Fibroblast of villous mesenchyme (primary cell): ENCODE measurements around the gene STYXL1. TPM values are rescaled to one million over a fixed set of nuclear protein-coding genes. Genes with fewer than 3 reads are reported as not detected.

ENCODE experiments used
- DNase-seq: peaks from one replicate; pipeline ENCODE4 v3.0.0-alpha.2; 2010; ENCODE audit warnings: low read depth
- H3K4me3 ChIP-seq: 2 replicates; pipeline ENCODE4 v1.5.1; 2011; ENCODE audit warnings: low read depth, mild to moderate bottlenecking, low read length
- CTCF ChIP-seq: IDR thresholded peaks from 2 replicates; pipeline ENCODE4 v1.5.1; 2012; ENCODE audit warnings: low read depth, mild to moderate bottlenecking, low read length; ENCODE audit not compliant: insufficient read depth
- total RNA-seq: library from RNA; depleted of rRNA; stranded (reverse); fragments of >200 nt; gene quantifications from 2 replicates; pipeline ENCODE4 v1.2.3, GENCODE V29; 2012

STYXL1 gene
- total RNA-seq, 1 donor, result 35.4 TPM

- DNase-seq, result no peak
- H3K4me3 ChIP-seq, result no peak overlapping the region
Measured at GRCh38 chr7:76072243-76073148, 24.7 kb upstream of the STYXL1 start.

DNA sequence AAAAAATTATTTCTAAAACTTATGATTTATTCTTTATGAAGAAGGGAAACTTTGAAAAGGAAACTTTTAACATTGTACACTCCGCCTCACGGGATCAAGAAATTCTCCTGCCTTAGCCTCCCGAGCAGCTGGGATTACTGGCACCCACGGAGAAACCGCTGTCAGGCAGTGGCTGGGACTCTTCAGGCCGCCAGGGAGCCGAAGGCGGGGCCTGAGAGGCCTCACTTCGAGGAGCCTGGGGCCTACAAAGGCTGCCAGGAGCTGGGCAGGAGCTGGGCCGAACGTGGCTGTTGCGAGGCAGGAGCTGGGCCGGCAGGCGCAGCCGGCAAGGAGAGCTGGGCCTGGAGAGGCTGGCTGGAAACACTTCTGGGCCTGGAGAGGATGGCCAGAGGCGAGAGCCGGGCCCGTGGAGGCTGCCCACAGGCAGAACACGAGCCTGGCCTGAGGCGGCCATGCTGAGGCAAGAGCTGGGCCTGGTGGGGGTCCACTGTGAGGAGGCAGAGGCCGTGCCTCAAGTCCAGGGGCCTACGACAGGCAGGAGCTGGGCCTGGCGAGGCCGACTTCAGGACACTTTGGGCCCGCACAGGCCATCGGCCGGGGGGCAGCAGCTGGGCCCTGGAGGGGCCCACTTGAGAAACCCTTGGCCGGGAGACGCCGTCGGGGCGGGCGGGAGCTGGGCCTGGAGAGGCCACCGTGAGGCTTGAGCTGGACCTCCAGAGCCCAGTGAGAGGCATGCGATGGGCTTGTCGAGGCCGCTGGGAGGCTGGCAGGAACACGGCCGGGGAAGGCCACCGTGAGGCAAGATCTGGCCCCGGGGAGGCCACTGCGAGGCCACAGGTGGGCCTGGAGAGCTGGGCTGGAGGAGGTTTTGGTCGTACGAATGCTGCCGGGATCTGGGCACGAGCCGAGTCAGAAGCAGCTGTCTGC, 23.8 kb upstream of the STYXL1 start:
- no peak overlapping the region for H3K4me3 ChIP-seq
- peak; percentile 78 for DNase-seq
- TF ChIP-seq CTCF, result no peak

More at GRCh38 chr7:76072243-76073148, 24.7 kb upstream of the STYXL1 start:
- no peak for TF ChIP-seq CTCF

GRCh38 chr7:76069238-76069638, 21.4 kb upstream of the STYXL1 start:
- DNase-seq, result peak; percentile 96
- H3K4me3 ChIP-seq, result no peak overlapping the region
- TF ChIP-seq CTCF, result peak; percentile 65

DNA sequence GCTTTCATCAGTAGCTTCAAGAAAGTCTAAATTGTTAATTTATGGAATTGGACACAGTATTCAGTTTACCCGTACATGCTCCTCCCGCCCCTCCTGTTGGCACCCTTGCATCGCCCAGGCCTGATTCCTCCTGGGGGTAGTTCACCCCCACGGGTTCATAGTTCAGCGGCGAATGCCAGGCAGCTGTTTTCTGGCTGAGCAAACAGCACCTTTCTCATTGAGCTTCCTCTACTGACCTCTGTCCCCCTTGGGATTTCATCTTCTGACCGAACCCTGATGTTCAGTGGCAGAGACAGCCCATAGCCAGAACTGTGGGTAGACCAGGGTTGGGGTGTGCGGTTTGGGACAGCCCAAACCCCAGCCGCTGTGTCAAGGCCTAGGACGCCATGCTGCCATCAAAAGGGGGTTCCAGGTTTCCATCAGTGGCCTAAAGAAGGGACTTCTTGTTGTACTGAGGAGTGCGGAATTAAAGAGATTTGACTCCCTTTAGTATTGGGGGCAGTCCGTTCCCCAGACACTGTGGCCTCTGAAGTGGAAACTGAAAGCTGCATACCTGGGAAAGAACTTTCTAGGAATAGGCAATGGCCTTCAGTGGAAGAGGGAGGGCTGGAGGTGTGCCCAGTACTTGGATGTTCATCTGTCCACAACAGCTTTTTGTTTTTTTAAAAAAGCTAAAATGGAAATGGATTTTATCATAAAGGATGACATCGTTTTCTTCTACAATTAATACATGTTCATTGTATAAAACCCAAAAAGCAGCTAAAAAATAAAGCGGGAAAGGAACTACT, 19.1 kb upstream of the STYXL1 start:
- H3K4me3 ChIP-seq, result no peak overlapping the region
- TF ChIP-seq CTCF, result no peak
- DNase-seq, result no peak

- H3K4me3 ChIP-seq, result no peak overlapping the region
- DNase-seq, result no peak
- no peak for TF ChIP-seq CTCF
Measured at GRCh38 chr7:76065016-76065612, 17.3 kb upstream of the STYXL1 start.

- no peak for TF ChIP-seq CTCF
- DNase-seq, result no peak
- no peak overlapping the region for H3K4me3 ChIP-seq
Measured at GRCh38 chr7:76064208-76064970, 16.6 kb upstream of the STYXL1 start.
